PC-9 (cell line): Measurements from ENCODE around the gene NOX5.

Experiments used
- CTCF ChIP-seq: fragments of 200-600 bp; sonication (generic); conservative IDR thresholded peaks from 2 replicates; pipeline ENCODE4 v1.6.1; 2017; ENCODE audit warnings: mixed run types, antibody characterized with exemption, mild to moderate bottlenecking, moderate library complexity
- EZH2 ChIP-seq: fragments of 200-600 bp; sonication (generic); IDR thresholded peaks from 2 replicates; pipeline ENCODE4 v1.8.0; 2017; ENCODE audit warnings: antibody characterized with exemption, low read depth

DNA sequence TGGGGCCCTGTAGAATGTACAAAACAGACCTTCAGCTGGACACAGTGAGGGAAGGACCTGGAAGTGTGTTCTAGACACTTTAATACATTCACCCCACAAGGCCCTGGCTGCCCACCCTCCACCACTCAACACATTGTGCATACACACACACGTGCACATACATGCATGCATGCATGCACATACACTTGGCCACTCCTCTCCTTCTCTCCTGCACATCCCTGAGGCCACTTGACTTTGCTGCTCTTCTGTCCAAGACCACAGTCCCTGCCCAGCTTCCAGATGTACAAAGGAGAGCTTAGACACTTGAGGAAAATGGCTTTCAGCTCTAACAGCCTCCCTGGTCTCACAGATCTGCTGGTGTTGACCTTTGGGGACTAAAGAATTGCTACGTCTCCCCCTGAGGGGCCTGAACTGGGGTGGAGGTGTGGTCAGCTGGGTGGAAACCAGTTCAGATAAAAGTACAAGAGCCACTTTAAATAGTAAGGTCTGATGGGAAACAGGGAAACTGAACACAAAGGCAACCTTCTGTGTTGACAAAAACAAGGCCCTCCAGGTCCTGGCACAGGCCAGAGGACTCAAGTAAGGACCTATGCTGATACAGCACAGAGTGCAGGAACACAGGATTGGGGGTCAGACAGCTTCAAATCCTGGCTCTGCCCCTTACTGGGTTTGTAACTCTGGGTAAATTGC is 24.8 kb upstream of the NOX5 start:
- no peak for TF ChIP-seq CTCF
- no peak for TF ChIP-seq EZH2
